Keratinocyte (primary cell): ENCODE data around the gene KCNJ6.

ENCODE experiments used
- EZH2 ChIP-seq: IDR thresholded peaks from one replicate; pipeline ENCODE4 v1.6.1; 2012; ENCODE audit warnings: inconsistent platforms, mild to moderate bottlenecking, low read length, moderate library complexity
- TF ChIP-seq, protein P1 (sequence below), 3 experiments: IDR thresholded peaks in 1 of 3; conservative IDR thresholded peaks in 1 of 3; optimal IDR thresholded peaks in 1 of 3; 2 replicates in 2 of 3; 3 replicates in 1 of 3; pipeline versions ENCODE3 to v1.5.1; 2011; ENCODE audit warnings: low read length in 3 of 3, mild to moderate bottlenecking in 3 of 3, moderate library complexity in 2 of 3, control low read depth in 1 of 3, inconsistent platforms in 1 of 3; ENCODE audit not compliant: insufficient read depth in 2 of 3; ENCODE audit errors: extremely low read depth in 1 of 3

DNA sequence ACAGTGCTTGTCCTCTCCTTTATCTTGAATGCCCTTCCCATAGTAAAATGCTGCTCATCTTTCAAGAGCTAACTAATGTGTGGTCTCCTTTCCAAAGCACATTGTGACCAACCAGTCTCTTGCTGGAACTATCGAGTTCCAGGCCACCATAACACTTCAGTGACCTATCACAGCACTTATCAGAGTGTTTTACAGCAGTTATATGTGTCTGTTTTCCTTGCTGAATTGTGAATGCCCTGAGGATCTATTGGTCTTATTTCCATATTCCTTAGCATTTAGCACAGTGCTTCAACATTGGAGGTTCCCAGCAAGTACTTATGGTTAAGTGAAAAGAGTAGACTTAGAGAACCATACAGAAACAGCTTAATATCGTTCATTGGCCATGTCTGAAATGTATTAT is 285.4 kb downstream of the KCNJ6 start:
- TF ChIP-seq, protein P1, sequence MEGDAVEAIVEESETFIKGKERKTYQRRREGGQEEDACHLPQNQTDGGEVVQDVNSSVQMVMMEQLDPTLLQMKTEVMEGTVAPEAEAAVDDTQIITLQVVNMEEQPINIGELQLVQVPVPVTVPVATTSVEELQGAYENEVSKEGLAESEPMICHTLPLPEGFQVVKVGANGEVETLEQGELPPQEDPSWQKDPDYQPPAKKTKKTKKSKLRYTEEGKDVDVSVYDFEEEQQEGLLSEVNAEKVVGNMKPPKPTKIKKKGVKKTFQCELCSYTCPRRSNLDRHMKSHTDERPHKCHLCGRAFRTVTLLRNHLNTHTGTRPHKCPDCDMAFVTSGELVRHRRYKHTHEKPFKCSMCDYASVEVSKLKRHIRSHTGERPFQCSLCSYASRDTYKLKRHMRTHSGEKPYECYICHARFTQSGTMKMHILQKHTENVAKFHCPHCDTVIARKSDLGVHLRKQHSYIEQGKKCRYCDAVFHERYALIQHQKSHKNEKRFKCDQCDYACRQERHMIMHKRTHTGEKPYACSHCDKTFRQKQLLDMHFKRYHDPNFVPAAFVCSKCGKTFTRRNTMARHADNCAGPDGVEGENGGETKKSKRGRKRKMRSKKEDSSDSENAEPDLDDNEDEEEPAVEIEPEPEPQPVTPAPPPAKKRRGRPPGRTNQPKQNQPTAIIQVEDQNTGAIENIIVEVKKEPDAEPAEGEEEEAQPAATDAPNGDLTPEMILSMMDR (optimal IDR thresholded peaks at IDR 0.05 in 1 of 3, IDR thresholded peaks at IDR 0.05 in 1 of 3, conservative IDR thresholded peaks at IDR 0.05 in 1 of 3; ENCODE audit: extremely low read depth in 1 of 3, insufficient read depth in 2 of 3, low read length in 3 of 3) = no peak
- no peak for TF ChIP-seq EZH2
